SK-N-MC (cell line): ENCODE data around the gene KRTAP10-8.
"Not testable (repeated sequence)": the region's sequence is repeated elsewhere in the genome, so short reads cannot be mapped to it uniquely, and the experiment has no call there.

Source experiments
- EZH2 ChIP-seq: fragments of 200-600 bp; sonication (generic); IDR thresholded peaks from one replicate; pipeline ENCODE4 v1.6.1; 2017; ENCODE audit warnings: antibody characterized with exemption
- POLR2AphosphoS5 ChIP-seq: IDR thresholded peaks from 2 replicates; pipeline ENCODE4 v1.6.1; 2012; ENCODE audit warnings: mild to moderate bottlenecking, low read depth, low read length, borderline replicate concordance

DNA sequence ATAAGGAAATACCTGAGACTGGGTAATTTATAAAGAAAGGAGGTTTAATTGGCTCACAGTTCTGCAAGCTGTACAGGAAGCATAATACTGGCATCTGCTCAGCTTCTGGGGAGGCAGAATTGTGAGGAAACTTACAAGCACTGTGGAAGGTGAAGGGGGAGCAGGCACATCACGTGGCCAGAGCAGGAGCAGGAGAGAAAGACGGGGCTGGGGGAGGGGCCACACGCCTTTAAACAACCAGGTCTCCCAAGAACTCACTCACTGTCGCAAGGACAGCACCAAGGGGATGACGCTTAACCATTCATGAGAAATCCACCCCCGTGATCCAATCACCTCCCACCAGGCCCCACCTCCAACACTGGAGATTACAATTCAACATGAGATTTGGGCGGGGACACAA, 49.7 kb downstream of the KRTAP10-8 start:
- not testable (repeated sequence) for TF ChIP-seq EZH2, POLR2AphosphoS5
